ENCODE results near the gene USP48.
A peak's percentile ranks its signal among the peaks of the same experiment; 100 is the strongest.
"Not testable (repeated sequence)": the region's sequence is repeated elsewhere in the genome, so short reads cannot be mapped to it uniquely, and the experiment has no call there.

Gene USP48

DNA sequence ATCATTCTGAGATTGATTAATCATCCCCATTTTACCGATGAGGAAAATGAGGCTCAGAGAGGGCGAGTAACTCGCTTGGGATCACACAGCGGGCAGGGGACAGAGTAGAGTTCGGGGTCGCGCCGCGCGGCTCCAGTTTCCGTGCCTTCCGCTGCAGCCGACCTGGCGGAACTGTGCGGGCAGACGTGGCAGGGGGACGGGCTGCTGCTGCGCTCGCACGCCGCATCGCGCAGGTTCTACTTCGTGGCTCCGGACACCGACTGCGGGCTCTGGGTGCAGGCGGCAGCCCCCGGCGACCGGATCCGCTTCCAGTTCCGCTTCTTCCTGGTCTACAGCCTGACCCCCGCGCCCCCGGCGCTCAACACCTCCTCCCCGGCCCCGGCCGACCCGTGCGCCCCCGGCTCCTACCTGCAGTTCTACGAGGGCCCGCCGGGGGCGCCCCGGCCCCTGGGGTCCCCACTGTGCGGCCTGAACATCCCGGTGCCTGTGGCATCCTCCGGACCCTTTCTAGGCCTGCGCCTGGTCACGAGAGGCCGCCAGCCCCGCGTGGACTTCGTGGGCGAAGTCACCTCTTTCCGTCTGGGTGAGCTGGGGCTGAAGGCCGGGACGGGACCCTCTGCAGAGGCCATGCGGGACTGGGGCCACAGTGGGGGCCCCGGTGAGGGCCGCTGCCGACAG lies 31.4 kb upstream of the USP48 start:
- DNase-seq: peak; percentile 7

DNA sequence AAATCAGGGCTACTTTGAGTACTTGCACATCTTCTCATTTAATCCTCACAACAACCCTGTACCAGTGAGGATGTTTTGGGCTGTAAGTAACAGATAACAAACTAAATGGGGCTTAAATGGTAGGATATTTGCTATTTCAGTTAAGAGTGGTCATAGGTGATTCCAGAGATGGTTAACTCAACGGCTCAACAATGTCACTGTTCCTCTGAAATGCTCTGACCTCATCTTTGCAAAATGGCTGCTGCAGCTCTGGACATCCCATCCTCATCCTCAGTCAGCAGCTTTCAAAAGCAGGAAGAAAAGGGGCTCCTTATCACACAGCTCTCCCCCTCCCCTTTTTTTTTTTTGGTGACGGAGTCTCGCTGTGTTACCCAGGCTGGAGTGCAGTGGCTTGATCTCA lies 30.6 kb upstream of the USP48 start:
- no peak for DNase-seq

DNA sequence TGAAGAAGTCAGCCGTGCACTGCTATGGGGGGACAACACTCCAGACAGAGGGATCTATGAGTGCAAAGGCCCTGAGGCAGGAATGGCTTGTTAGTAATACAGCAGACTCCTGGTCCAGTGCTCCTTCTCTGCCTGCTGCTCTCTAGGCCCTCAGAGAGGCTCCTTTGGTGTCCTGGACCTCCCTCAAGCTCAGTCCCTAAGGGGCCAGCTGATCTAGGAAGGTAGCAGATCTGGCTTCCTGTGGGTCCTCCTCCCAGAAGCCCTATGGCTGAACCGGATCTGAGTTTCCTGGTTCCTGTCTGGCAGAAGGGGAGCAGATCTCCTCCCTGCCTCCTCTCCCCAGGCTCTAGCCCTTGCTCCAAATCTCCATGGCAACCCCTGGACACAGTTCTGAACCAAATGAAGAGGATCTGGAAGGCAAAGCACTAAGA lies 28.9 kb upstream of the USP48 start, which contains the start of gene LDLRAD2:
LDLRAD2 (plus strand) TSS at position 391 of the 431 bp plus-strand sequence. CDS start 187 bp downstream, outside the sequence.
- DNase-seq: no peak

DNA sequence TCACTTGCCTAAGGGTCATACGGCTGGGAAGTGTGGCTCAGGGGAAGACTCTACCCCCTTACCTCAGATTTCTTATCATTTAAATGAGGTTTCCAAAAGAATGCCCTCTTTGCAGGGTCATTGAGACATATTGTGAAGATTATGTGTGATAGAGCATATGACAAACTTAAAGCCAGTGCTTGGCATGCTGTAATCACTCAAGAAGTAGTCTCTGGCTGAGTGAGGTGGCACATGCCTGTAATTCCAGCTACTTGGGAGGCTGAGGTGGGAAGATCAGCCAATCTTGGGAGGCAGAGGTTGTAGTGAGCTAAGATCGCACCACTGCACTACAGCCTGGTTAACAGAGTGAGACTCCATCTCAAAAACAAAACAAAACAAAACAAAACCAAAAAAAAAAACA lies 21.6 kb upstream of the USP48 start:
- DNase-seq: no peak

DNA sequence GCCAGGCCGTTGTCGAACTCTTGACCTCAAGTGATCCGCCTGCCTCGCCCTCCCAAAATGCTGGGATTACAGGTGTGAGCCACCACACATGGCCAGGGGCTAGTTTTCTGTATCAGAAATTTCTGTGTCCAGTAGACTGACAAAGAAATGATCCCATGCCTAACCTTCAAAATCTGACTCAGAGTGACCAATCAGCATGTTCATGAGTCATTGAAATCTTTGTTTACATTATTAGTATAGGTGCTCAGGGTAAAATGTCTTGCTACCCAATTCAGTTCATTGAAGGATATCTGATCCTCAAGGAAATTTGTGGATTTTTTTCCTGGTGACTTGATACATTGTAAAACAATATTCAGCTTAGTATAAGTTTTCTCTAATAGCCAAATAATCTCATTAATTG lies 18.2 kb upstream of the USP48 start:
- DNase-seq: no peak

DNA sequence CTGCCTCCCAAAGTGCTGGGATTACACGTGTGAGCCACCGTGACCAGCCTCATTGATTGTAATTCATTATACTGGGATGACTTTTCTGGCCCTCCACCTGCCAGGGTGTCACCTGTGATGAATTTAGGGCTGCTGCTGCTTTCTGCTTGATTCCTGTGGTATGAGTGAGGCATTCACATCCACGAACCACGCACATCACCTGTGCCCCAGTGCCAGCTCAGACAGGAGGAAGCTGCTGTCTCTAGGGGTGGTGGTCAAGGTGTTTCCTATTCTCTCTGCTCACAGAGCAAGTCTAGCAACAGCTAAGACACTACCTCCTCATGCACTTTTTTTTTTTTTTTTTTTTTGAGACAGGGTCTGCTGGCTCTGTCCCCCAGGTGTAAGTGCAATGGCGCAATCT lies 16.8 kb upstream of the USP48 start:
- no peak for DNase-seq

DNA sequence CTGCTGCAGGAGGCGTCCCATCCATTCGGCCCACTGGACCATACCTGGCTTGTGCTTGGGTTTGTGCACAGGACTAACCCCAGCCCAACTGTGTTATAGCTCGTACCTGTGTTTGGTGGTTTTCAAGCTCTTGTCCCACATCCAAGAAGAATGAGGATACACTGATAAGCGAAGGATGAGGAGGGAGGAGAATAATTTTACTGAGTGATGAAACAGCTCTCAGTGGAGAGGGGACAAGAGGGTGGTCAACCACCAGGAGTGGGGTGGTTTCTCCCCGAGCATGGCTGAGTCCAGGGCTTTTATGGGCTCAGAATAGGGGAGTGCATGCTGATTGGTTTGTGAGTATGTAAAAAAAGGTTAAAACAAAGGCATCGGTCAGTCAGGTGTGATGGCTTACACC lies 12.1 kb upstream of the USP48 start:
- DNase-seq: no peak

DNA sequence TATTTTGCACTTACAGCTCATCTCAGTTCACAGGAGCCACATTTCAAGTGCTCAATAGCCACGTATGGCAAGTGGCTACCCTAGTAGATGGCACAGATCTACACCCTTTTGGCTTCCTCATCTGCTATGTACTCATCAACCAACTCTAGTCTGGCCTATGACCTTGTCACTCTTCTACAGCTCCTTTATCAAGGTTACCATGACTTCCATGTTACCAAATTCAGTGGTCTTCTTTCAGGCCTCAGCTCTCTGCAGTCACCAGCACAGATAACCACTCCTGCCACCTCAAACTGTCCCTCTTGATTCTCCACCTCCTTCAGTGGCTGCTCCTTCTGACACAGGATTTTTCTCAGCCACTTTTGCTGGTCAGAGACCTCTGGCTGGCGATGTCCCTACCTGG lies 11.7 kb upstream of the USP48 start:
- DNase-seq: no peak

DNA sequence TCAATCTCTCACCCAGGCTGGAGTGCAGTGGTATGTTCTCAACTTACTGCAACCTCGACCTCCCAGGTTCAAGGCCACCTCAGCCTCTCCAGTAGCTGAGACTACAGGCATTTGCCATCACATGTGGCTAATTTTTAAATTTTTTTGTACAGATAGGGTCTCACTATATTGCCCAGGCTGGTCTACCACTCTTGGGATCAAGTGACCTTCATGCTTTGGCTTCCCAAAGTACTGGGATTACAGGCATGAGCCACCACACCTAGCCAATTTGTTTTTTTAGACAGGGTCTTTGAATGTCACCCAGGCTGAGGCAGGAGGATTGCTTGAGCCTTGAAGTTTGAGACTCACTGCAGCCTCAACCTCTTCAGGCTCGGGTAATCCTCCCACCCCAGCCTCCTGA lies 10.2 kb upstream of the USP48 start:
- DNase-seq: no peak

DNA sequence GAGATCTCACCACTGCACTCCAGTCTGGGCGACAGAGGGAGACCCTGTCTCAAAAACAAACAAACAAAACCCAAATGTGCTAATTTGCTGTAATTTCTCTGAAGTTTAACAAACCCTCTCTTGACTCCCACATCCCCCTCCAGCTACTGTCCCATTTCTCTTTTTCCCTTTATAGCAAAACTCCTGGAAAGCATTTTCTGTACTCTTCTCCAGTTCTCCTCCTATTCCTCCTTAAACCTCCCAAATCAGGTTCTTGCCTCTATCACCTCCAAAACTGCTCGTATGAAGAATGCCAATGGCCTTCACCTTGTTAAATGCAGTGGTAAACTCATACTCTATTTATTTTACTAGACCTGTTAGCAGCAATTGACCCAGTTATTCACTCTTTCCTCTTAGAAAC lies 3.7 kb upstream of the USP48 start:
- DNase-seq: no peak

DNA sequence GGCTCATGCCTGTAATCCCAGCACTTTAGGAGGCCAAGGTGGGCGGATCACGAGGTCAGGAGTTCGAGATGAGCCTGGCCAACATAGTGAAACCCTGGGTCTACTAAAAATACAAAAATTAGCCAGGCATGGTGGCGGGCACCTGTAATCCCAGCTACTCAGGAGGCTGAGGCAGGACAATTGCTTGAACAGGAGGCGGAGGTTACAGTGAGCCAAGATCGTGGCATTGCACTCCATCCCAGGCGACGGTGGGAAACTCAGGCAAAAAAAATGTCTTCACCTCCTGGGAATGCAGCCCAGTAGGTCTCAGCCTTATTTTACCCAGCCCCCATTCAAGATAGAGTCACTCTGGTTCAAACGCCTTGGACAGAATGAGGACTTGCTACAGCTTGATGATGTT lies 2.8 kb upstream of the USP48 start:
- DNase-seq: not testable (repeated sequence)

DNA sequence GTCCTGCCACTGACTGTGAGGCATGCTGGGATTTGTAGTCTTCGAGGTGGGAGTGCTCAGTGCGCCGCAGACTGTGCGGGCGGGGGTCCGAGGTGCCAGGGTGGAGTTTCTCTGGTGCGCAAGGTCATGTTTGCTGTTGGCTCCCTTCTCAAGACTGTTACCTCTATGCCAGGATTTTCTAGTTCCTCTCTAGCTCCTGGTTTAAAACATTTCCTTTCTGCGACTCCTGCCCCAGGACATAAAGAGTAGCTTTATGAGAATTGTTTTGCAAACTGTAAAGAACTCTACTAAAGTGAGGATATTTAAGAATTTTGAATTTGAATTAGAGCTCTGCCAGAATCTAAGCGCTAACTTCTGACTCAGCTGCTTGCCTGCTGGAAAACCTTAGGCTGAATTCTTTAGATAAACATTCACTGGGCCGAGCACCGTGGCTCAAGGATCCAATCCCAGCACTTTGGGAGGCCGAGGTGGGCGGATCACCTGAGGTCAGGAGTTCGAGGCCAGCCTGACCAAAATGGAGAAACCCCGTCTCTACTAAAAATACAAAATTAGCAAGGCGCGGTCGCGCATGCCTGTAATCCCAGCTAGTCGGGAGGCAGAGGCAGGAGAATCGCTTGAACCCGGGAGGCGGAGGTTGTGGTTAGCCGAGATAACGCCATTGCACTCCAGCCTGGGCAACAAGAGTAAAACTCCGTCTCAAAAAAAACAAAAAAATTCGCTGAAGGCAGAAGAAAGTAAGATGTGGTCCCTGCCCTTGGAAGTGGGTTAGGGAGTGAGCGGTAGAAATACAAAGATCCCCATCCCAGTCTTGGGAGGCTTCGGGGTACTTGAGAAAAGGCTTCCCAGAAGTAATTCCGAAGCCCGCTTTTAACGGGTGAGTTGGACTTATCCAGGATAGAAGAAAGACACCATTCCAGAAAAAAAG lies 992 bp upstream of the USP48 start:
- DNase-seq: no peak

DNA sequence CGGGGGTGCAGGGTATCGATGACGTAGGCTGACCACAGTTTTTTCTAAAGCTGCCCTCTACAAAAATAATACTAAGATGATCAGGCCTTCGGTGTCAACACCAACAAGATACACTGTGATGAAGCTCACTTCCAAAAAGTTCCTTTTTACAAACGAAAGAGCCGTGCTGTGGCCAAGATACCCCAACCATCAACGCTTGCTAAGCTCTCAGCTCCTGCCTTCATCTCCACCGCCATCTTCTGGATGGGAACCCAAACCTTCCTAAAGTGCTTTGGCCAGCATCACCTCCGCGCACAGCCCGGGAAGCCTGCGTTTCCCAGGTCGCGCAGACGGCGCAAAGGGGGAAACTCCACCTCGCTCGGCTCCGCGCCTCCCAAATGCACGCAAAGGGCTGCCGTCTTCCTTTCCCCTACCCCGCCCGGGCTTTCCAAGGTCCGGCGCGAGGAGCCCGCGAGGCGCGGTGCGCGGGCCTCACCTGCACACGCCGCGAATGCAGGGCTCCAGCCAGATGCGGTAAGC lies 541 bp downstream of the USP48 start:
- peak; percentile 37 for DNase-seq

DNA sequence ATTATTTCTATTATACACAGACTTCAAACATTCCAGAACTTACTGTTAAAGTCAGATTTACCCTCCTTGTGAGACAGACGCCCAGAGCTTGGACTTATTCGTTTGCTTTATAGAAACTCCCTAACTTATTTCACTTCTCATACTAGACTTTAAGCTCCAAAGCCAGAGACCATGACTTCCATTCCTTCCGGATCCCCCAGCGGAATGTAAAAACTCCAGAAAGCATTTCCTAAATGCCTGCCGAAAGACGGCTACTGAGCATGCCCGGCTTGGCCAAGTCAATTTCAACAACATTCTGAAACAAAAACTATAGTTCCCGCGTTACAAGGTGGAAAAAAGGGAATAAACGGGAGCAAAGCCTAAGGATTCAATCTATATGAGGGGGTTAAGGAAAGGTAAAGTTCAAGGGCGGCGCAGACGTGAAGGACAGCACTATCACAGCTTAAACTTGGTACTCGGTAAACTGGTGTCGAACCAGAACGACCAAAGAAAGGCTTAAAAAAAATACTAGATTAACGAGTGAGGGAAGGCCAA lies 1.1 kb downstream of the USP48 start:
- no peak for DNase-seq

DNA sequence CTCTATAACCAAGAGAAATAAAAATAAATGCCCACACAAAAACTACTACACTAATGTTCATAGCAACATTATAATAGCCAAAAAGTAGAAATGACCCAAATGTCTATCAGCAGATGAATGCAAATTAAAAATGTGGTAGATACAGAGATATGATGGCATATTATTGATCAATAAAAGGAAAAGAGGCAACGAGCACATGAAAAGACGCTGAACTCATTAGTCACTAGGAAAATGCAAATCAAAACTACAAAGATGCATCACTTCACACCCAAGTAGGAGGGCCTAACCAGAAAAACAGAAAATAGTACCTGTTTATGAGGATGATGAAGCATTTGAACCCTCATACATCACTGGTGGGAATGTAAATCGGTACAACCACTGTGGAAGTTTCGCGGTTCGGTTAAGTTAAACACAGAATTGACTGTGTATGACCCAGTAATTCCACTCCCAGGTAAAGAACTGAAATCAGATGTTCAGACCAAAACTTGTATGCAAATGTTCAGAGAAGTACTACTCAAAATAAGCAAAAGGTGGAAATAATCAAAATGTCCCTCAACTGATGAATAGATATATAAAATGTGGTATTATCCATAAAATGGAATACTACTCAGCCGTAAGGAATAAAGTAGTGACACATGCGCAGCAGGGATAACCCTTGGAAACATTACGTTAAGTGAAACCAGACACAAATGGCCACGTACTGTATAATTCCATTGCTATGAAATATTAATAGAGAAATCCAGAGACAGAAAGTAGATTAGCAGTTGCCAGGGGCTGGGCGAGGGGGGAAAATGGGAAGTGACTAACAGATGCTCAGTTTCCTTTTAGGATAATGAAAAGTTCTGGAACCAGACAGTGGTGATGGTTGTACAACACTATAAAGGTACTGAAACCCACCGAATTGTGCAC lies 3.1 kb downstream of the USP48 start:
- no peak for DNase-seq

DNA sequence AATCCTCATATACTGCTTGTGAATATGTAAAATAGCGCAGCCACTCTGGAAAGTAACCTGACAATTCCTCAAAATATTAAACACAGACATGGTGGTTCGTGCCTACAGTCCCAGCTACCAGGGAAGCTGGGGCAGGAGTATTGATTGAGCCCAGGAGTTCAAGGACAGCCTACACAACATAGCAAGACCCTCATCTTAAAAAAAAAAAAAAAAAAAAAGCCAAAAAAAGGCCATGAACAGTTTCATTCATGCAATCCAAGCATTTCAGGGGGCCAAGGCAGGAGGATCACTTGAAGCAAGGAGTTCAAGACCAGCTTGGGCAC lies 4.6 kb downstream of the USP48 start:
- DNase-seq: no peak

DNA sequence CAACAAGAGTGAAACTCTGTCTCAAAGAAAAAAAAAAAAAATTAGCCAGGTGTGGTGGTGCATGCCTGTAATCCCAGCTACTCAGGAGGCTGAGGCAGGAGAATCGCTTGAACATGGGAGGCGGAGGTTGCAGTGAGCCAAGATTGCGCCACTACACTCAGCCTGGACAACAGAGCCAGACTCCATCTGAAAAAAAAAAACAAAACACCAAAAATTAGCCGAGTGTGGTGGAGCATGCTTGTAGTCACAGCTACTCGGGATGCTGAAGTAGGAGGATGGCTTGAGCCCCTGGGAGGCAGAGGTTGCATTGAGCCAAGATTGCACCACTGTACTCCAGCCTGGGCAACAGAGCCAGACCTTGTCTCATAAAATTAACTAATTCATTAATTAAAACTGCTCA lies 6.0 kb downstream of the USP48 start:
- not testable (repeated sequence) for DNase-seq

DNA sequence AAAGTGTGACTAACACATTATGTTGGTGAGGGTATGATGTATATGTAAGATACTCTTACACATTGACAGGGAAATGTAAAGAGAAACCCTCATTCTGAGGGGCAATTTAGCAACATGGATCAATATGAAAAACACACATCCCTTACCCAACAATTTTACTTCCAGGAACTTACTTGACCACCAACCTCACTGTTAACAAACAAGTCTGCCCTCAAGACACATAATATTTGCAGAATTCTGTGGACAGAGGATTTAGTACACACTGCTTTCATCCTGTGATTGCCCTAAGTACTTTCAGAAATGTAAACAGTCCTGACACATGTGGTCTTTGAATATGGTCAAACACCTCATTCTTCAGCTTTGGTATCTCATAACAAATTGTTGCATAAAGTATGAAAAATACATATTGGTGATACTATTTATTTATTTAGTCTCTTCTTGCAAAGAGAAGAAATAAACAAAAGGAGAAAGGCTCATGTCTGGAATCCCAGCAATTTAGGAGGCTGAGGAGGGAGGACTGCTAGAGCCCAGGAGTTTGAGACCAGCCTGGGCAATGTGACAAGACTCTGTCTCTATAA lies 6.9 kb downstream of the USP48 start:
- no peak for DNase-seq

DNA sequence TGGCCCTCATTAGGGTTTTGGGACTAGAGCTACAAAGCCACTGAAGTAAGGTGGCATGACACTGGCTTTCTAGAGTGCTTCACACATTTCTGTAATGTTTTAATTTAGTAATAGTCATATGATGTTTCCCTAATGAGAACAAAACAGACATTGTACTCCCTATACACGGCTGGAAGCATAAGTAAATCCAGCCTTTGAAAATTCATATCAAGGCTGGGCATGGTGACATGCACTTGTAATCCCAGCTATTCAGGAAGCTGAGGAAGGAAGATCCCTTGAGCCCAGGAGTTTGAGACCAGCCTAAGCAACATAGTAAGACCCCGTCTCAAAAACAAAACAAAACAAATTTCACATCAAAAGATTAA lies 7.4 kb downstream of the USP48 start:
- DNase-seq: no peak

DNA sequence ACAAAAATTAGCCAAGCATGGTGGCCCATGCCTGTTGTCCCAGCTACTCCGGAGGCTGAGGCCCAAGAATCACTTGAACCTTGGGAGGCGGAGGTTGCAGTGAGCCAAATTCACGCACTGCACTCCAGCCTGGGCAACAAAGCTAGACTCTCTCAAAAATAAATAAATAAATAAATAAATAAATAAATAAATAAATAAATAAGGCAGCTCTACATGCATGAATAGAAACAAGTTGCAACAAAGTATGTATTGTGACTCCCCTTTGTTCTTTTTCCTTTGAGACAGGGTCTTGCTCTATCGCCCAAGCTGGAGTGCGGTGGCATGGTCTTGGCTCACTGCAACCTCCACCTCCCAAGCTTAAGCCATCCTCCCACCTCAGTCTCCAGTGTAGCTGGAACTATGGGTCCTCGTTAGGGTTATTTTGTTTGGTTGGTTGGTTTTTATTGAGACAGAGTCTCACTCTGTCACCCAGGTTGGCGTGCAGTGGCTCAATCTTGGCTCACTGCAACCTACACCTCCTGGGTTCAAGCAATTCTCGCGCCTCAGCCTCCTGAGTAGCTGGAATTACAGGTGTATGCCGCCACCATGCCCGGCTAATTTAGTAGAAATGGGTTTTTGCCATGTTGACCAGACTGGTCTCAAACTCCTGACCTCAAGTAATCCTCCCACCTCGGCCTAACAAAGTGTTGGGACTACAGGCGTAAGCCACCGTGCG lies 8.0 kb downstream of the USP48 start:
- no peak for DNase-seq

DNA sequence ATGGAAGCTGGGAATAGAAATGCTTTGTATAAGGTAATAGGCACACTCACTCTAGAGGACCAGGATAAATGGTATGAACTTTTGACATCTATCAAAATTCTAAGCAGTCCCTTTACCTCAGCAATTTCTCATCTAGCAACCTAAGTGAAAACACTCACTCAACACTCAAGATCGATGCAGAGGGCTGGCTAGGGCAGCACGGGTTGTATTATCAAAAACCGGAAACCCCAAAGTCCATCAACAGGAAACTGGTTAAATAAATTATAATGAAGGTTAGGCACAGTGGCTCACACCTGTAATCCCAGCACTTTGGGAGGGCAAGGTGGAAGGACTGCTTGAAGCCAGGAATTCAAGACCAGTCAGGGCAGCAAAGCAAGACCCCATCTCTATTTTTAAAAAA lies 9.4 kb downstream of the USP48 start:
- no peak for DNase-seq

DNA sequence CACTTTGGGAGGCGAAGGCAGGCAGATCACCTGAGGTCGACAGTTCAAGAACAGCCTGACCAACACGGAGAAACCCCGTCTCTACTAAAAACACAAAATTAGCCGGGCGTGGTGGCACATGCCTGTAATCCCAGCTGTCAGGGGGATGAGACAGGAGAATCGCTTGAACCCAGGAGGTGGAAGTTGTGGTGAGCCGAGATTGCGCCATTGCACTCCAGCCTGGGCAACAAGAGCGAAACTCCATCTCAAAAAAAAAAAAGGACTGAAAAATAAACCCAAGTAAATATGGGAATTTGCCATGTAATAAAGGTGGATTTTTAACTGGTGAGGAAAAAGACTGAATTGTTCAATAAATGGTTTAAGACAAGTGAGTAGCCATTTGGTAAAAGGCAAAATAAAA lies 11.3 kb downstream of the USP48 start:
- not testable (repeated sequence) for DNase-seq
